Activated CD4-positive, alpha-beta T cell treated with anti-CD3 and anti-CD28 coated beads, Interleukin-2, amount 50 U/mL, for 24 hours (primary cell): ENCODE measurements around the gene ERICH6.
"Not testable (repeated sequence)": the region's sequence is repeated elsewhere in the genome, so short reads cannot be mapped to it uniquely, and the experiment has no call there.

Experiments
- DNase-seq, 2 donors: peaks; one replicate each; pipeline ENCODE4 v3.0.0-alpha.2; 2020; ENCODE audit warnings: low read depth in 1 of 2, low spot score in 1 of 2

The ERICH6 gene

DNA sequence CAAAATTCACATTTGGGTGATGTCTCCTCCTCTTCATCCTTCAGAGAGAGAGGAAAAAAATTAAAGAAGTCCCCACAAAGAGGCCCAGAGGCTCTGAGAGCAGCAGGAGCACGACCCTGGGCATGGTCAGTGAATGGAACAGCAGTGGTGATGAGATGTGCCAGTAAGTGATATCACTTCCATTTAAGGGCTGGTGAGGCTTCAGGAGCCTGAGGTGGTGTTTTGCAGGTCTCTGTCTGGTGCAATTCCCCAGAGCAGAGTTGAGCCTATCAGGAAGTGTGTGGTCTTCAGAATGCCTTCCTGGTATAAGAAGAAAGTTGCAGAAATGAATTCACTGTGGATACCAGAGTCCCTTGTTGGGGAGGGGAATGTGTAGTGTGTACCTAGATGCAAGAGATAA, 21.4 kb downstream of the ERICH6 start:
- DNase-seq: no peak

DNA sequence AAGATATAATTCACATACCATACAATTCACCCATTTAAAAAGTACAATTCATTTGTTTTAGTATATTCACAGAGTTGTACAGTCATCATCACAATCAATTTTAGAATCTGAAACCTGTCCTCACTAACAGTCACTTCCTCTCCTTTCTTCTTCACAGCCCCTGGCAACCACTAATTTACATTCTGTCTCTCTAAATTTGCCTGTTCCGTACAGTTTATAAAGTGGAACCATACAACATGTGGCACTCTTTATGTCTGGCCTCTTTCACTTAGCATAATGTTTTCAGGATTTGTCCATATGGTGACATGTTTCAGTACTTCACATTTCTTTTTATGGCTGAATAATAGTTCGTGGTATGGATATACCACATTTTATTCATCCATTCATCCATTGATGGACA, 22.7 kb downstream of the ERICH6 start:
- no peak for DNase-seq

DNA sequence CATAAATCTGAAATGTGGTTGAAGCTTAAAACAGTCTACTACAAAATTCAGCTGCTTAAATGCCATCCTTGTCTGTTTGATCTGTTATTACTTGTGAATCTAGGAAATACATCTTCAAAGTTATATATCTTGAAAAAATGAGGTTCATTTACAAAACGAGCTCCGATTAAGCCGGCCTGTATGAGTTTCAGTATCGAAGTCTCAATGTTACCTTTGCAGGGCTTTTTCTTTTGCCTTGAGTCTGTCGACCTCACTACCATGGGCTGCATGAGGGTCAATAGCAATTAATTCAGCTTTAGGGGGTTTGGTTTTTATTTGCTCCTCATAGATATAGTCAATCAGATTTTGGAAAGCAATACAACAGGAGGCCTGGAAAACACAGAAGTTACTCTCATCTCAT, 23.2 kb downstream of the ERICH6 start:
- no peak for DNase-seq

DNA sequence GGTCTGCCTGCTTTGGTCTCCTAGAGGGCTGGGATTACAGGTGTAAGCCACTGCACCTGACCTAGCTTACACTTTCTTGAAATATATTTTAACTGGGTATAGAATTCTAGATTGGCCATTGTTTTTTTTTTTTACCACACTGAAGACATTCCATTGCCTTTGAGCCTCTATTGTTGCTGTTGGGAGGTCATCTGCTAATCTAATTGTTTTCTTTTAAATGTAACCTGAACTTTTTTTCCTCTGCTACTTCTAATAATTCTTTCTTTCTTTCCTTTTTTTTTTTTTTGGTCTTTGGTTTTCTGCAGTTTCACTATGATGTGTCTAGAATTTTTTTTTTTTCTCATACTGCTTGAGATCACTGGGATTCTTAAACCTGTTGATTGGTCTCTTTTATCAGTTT, 28.1 kb downstream of the ERICH6 start:
- DNase-seq: no peak

DNA sequence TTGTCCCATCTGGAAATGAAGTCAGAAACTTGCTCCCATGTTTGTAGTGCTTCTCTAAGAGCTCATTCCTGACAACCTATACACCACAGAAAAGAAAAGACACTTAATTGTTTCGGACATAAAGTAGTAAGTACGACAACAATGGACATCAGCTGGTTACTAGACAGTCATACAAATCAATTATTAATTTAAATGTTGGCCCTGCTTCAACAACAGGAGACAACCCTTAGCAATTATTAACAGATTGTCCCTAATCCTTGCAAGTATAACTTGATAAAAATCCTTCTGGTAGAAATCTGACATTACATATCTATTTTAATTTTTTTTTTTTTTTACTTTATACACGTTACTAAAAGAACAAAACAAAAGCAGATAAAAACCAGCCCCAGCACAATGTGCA, 29.8 kb downstream of the ERICH6 start:
- DNase-seq: no peak

DNA sequence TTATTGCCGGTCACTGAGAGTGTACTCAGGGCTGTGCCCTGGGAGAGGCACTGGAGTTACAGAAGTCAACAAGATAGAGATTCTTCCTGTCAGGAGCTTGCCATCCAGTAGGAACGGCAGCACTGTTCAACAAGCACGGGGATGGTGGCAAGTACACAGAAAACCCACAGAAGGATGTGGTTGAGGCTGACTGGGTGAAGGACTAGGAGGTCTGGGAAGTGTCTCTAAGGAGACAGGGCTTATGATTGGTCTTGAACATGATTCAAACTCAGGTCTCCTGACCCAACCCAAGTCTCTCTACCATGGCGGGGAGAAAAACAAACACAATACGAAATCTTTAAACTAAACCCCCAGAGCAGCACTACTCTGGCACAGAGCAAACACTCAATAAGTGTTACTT, 37.6 kb downstream of the ERICH6 start:
- DNase-seq: no peak

DNA sequence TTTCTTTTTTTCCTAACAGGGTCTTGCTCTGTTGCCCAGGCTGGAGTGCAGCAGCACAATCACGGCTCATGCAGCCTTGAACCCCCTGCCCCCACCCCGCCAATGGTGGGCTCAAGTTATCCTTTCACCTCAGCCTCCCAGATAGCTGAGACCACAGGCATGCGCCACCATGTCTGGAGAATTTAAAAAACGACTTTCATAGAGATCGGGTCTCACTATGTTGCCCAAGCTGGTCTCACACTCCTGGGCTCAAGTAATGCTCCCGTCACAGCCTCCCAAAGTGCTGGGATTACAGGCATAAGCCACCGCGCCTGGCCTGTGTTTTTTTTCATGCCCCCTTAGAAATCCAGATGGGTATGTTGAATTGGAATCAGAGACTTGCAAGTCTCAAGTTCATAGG, 40.3 kb downstream of the ERICH6 start:
- no peak for DNase-seq

DNA sequence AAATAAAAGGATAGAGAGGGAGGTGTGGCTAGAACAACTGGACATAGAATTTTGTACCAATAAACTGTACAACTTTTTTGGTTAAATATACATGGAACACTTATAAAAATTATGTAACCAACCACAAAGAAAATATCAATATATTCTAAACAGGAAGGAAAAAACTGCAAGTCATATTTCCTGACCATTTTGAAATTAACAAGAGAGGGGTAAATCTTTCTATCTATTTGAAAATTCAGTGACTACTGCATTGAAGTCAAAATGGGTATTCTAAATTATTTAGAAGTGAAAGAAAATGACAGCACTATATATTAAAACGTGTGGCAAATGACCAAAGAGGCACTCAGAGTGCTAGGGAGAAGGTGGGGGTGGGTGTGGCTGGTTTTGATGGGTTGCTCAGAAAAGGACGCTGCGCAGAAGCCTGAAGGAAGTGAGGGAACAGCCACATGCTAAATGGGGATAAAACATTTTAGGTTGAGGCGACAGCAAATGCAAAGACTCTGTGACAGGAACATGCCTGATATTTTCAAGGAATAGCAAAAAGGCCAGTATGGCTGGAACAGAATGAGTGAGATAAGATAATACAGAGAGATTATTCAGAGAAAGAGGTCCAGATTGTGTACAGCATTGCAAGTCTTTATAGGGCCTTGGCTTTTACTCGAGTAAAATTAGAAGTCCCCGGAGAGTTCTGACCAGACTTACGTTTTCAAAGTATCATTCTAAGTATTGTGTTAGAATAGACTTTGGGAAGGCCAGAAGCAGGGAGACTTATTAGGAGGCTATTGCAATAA, 41.1 kb downstream of the ERICH6 start:
- no peak for DNase-seq

DNA sequence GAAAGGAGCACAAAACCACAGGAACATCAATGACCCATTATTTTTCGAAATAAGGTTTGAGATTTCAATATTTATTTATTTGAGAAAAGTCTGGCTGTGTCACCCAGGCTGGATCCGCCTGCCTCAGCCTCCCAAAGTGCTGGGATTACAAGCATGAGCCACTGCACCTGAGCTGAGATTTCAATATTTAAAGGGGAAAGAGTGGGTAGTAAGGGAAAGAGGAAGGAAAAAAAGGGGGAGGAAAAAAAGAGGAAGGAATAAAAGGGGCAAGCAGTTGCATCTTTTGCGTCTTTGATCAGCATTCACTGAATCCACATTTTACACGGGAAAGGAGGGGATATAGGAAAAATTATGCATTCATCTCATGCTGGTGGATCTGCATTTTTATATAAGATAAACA, 47.4 kb downstream of the ERICH6 start:
- DNase-seq: no peak

DNA sequence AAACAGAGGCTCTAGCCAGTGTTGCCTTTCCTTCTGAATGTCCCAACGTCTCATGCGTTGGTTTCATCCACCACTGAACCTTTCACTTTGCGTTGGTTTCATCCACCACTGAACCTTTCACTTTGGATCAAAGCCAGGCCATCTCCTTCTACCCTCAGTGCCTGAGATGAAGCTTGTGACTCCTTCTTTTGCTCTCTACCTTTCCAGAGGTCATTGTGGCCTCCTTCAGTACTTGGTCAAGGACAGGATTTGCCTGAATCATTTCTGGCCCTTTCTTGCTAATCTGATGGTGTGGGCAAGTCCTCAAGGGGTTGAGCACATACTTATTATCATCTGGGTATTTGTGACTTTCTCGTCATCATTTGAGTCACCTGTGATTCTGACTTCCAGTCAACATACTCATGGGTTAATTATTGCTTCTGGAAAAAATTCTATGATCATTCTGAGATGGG, 50.6 kb downstream of the ERICH6 start:
- DNase-seq: no peak

DNA sequence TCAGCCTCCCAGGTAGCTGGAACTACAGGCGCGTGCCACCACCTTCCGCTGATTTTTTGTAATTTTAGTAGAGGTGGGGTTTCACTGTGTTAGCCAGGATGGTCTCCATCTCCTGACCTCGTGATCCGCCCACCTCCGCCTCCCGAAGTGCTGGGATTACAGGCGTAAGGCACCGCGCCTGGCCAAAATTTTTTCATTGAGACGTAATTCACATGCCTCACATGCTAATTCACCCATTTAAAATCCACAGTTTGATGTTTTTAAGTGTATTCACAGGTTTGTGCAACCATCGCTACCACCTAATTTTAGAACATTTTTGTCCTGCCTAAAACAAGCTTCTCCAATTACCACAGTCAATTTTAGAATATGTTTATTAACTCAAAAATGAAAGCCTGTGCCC, 63.5 kb downstream of the ERICH6 start:
- no peak for DNase-seq

DNA sequence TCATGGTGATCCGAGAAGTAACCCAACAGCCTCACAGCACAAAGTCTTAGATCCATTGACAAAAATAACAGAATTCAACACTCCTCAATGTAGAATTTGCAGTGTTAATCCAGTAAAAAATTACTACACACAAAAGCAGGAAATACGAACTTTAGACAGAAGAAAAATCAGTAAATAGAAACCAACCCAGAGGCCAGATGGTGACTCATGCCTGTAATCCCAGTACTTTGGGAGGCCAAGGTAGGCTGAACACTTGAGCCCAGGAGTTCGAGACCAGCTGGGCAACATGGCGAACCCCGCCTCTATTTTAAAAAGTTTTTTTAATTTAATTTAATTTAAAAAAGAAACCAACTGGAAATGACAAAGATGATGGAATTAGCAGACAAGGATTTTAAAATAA, 64.5 kb downstream of the ERICH6 start:
- DNase-seq: no peak

DNA sequence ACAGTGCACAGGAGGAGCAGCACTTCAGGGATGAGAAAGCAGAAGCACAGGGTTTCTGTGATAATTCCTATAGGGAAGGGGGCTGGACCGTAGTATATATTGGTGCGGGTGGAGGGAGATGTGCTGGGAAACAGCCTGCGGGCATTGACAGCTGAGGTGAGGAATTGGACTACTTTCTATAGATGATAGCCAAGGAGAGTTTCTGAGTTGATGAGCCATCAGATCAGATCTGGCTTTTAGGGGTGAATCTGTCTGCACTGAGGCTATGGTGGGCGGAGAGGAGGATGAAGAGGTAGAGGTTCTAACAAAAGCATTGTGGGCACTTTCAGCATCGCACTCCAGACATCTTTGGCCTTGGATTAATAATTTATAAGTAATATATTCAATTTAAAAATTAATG, 67.5 kb downstream of the ERICH6 start:
- no peak for DNase-seq

DNA sequence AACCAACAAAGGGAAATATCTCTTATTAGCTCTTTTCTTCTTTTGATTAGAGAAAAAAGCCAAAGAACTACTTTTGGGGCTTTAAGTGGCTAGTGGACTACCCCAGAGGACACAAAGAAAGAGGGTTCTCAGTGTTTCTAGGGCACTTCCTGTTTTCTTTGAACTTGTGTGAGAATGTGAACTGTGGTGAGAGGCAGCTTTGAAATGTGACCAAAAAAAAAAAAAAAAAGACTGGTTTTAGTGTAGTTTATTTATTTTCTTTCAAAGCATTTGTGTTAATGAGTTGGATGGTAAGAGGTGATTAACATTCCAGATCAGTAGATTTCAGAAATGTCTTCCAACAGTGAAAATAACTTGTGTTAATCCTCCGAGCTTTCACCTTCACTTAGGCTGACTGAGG, 68.2 kb downstream of the ERICH6 start:
- DNase-seq: no peak

DNA sequence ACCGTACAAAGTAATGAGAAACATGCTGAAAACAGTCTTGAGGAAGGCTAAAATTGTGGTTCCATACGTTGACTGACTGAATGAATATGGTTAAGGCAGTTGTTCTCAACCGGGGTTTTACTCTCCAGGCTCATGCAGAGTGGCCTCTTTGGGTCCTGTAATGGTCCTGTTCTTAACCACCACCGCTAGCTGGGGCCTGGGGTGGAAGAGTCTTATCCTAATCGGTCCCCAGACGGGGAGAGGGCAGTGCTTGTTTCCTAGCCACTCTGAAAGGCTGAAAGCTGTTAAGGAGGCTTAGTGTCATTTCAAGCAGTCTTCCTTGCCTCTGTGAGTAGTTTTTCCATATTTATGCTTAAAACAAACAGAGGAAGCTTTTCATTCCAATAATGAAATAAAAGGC, 68.6 kb downstream of the ERICH6 start:
- no peak for DNase-seq

DNA sequence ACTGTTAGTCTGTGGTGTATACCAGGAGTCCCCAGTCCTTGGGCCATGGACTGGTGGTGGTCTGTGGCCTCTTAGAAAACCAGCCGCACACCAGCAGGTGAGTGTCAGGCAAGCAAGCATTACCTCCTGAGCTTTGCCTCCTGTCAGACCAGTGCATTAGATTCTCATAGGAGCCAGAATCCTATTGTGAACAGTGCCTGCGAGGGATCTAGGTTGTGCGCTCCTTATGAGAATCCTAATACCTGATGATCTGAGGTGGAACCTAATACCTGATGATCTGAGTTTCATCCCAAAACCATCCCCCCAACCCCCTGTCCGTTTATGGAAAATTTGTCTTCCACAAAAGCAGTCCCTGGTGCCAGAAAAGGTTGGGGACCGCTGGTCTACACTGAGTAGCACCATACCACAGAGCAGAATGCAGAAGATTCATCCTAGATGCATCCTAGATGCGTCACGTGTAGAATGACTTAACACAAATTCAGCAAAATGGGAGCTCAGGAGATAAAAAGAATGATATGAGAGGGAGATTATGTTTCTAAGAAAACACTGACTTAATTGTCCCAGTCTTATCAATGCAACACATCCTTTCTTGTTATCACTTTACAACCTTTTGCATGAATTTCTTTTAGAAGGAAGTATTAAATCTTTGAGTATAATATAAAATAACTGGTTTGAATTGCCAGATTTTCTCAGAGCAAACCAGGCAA, 72.1 kb downstream of the ERICH6 start:
- DNase-seq: no peak

DNA sequence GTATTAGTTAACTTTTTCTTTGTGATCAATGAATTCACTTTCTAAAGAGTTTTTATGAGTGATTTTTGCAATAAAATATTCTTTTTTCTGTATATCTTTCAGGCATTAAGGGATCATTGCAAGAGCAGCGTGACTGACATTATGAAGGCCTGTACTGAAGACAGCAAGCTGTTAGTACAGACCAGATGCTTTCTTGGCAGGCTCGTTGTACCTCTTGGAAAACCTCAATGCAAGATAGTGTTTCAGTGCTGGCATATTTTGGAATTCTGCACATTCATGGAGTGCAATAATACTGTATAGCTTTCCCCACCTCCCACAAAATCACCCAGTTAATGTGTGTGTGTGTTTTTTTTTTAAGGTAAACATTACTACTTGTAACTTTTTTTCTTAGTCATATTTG, 76.2 kb downstream of the ERICH6 start:
- no peak for DNase-seq

DNA sequence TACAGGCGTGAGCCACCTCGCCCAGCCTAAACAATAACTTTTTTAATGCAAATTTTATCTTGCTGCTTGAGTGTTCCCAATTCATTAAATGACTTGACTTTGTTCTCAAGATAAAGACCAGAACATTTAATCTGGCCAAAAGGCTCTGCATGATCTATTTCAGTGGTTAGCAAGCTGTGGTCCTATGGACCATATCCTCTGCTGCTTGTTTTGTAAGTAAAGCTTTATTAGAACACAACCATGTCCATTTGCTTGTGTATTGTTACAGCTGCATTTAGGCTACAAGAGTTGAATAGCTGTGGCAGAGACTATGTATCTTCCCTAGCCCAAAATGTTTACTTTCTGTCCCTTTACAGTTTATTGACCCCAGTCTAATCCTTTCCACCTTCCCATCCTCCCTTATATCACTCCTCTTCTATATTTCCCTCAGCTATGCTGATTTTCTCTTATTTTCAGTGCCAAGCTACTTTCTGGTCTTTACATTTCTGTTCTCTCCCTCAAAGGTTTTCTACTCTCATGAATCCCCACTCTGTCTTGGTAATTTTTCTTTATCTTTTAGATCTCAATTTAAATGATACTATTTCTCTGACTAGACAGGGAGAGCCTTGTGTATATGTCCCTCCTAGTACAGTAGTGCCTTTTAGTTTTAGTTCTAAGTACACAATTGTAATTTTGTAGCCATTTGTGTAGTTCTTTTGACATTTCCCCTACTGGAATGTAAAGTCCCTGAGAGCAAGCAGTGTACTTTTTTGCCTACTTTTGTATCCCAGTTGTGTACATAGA, 77.4 kb downstream of the ERICH6 start:
- no peak for DNase-seq

DNA sequence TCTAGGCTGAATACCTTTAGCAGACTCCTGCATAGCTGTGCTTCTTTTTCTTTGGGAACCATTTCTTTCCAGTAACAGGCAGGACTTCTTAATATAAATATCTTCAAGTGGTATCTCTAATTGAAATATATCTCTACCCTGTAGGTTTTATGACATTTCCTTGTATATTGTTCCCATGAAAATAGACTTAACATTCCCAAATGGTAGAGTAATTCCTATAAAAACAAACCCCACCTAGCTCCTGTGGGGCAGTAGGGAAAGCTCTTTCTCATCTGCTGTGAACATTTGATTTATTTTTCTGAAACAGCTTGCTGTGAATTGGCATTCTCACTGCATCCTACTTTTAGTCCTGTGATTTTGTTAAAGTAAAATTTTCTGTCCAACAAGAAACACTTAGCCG, 79.8 kb downstream of the ERICH6 start:
- no peak for DNase-seq

DNA sequence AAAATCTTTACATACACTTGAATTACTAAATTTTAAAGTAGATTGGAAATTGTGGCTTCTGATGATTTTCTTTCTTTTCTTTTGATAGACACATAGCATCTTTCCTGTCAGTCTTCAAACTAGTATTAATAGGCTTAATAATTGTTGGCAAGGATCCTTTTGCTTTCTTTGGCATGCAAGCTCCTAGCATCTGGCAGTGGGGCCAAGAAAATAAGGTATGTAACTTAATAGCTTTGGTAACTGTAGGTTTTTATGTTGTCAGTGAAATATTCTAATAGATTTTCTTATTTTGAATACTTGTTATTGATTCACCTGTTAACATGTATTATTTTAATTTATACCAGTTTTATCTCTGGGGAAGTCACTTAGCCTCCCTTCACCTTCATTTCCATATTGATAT, 80.8 kb downstream of the ERICH6 start:
- DNase-seq: not testable (repeated sequence)

DNA sequence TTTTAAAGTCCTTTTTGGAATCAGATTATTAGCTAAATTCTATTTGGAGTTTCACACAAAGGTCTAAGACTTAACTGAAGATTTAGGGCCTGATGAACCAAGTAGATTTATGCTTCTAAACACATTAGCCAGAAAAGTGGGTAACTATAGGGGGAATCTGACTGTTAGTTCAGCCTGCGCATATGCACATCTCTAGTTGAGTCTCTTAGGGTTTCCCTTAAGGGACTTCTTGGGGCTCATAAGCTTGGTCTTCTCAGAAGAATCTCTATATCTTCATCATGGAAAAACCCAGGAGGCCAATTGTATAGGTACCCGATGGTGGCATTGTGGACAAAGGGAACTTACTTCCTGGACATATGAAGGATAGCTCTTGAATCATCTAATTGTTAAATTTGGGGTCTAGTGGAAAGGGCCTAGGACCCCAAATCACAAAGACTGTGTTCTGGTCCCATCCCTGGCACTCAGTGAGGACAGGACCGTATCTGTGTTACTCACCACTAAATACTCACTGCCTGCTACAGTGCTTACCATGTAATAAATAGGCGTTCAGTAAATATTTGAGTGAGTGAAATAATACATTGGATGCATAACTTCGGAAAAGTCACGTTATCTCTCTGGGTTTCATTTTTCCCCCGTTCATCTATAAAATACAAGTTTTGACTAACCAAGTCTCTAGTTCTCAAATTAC, 83.6 kb downstream of the ERICH6 start:
- DNase-seq: no peak
